IPS-18a (cell line): ENCODE measurements around the gene MAN2A2.
A peak's percentile ranks its signal among the peaks of the same experiment; 100 is the strongest.

Experiments
- H3K27ac ChIP-seq: one replicate; pipeline ENCODE4 v1.5.1; 2013; ENCODE audit warnings: low read length
- H3K27me3 ChIP-seq: one replicate; pipeline ENCODE4 v1.6.1; 2013; ENCODE audit warnings: mild to moderate bottlenecking, low read length; ENCODE audit not compliant: control insufficient read depth, insufficient read depth
- H3K36me3 ChIP-seq: one replicate; pipeline ENCODE4 v1.6.1; 2013; ENCODE audit warnings: low read depth, low read length; ENCODE audit not compliant: control insufficient read depth
- H3K4me1 ChIP-seq: one replicate; pipeline ENCODE4 v1.6.1; 2013; ENCODE audit warnings: low read depth, low read length; ENCODE audit not compliant: control insufficient read depth
- H3K4me3 ChIP-seq: one replicate; pipeline ENCODE4 v1.5.1; 2013; ENCODE audit warnings: low read length
- H3K9ac ChIP-seq: one replicate; pipeline ENCODE4 v1.6.1; 2013; ENCODE audit warnings: mild to moderate bottlenecking, low read length, moderate library complexity
- H3K9me3 ChIP-seq: one replicate; pipeline ENCODE4 v1.6.1; 2013; ENCODE audit warnings: low read depth, low read length; ENCODE audit not compliant: control insufficient read depth

MAN2A2 gene

DNA sequence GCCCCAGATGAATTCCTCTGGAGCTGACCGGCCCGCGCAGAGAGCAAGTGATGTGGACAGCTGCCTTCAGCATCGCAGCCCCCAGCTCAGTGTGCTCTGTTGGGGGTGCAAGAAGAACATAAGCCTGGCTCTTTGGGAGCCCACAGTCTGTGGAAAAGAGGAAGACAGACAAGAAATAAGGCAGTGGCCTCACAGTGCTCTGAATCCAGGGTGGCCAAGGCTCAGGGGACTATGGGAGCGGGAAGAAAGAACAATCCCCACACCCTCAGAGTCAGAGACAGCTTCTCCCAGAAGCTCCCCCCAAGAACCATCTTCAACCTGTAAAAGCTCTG lies 29.5 kb downstream of the MAN2A2 start:
- no peak overlapping the region for H3K4me3 ChIP-seq
- H3K36me3 ChIP-seq = no peaks in the 10 kb centered on the region
- no peak overlapping the region for H3K27ac ChIP-seq
- H3K9ac ChIP-seq = no peak overlapping the region
- no peaks in the 10 kb centered on the region for H3K9me3 ChIP-seq
- peaks cover 14% of the 10 kb centered on the region for H3K27me3 ChIP-seq
- peaks cover 11% of the 10 kb centered on the region for H3K4me1 ChIP-seq

DNA sequence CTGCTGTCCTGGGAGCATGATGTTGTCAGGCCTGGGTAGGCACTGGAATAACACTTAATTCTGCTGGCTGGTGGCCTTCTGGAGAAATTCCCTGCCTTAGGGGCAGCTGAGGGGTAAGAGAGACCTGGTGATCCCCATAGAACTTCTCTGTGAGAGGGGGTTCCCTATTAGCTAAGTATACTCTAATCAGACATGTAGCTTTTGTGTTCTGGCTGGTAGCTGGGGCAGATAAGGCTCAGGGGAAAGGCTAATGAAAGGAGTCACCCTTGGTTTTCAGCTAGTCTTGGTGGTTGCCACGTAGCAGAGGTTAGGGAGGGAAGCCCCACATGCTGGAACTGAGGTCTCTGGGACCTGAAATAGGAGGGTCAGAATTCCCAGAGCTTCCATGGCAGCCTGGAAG lies 30.2 kb downstream of the MAN2A2 start:
- no peak overlapping the region for H3K4me3 ChIP-seq
- no peaks in the 10 kb centered on the region for H3K9me3 ChIP-seq
- peaks cover 14% of the 10 kb centered on the region for H3K27me3 ChIP-seq
- H3K4me1 ChIP-seq = peaks cover 11% of the 10 kb centered on the region
- H3K27ac ChIP-seq = no peak overlapping the region
- H3K36me3 ChIP-seq = no peaks in the 10 kb centered on the region
- no peak overlapping the region for H3K9ac ChIP-seq

DNA sequence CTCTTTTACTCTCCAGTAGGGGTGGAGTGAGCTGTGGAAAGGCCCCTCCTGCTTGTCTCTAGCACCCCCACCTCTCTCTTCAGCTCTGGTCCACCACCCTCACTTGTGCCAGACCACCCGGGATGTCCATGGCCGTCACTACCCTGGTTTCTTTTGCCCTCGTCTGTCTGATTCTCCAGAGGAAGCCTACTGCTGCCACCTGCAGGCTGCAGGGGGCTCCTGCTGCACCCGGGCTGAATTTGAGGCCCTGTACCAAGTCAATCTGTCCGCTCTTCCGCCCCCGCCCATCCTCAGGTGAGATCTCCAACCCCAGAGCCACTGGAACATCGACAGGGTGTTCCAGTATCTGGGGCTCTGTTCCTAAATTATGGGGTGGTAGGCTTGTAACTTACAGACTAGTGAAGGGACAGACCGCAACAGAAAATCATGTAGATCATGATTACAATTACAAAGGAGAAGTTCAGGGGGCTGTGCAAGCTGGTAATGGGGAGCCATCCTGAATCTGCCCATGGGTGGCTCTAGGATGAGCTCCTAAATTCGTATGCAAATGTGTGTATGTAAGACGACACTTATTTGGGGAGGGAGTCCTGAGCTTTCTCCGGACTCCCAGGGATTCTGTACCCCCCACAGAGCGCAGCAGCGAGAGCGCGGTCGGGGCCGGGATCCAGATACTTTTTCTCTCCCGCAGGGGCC lies 31.3 kb downstream of the MAN2A2 start:
- H3K4me3 ChIP-seq = peak overlapping the region; percentile 73
- peaks cover 14% of the 10 kb centered on the region for H3K27me3 ChIP-seq
- H3K36me3 ChIP-seq = peaks cover 2% of the 10 kb centered on the region
- no peak overlapping the region for H3K9ac ChIP-seq
- H3K9me3 ChIP-seq = no peaks in the 10 kb centered on the region
- no peak overlapping the region for H3K27ac ChIP-seq
- peaks cover 11% of the 10 kb centered on the region for H3K4me1 ChIP-seq

DNA sequence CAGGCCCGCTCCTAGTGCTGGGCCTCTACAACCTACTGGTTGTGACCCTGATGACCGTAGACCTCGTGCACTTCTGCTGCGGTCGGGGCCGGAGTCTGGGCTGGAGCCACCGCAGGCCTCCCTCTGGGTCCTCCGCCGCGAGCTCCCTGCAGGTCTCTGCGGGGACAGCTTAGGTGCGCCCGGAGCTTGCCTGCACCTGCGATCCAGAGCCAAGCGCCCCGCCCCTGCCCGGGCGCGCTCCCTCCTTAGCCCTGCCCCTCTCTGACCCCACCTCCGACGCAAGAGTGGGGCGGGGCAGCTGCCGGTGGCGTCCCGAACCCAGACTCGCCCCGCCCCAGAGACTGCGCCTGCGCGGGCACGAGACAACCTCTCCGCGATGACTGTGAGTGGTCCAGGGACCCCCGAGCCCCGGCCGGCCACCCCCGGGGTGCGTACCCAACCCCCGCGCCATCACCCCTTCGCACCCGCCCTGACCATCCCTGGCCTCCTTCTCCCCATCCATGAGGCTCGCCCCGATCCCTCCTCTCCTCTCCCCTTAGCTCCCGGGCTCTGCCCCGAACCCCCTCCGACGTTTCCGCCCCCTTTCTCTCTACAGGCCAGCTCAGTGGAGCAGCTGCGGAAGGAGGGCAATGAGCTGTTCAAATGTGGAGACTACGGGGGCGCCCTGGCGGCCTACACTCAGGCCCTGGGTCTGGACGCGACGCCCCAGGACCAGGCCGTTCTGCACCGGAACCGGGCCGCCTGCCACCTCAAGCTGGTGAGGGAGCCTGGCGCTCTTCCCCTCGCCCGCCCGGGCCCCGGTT lies 32.0 kb downstream of the MAN2A2 start, which contains the start of gene UNC45A:
UNC45A (plus strand) TSS at position 337 of the 803 bp plus-strand sequence; CDS start at position 377, 40 bp downstream.
- H3K27ac ChIP-seq = no peak within 1 kb of the TSS
- H3K9me3 ChIP-seq = no peaks in the 10 kb centered on the region
- peaks cover 14% of the 10 kb centered on the region for H3K27me3 ChIP-seq
- H3K9ac ChIP-seq = peak within 1 kb of the TSS; percentile 45
- peaks cover 11% of the 10 kb centered on the region for H3K4me1 ChIP-seq
- peaks cover 10% of the 10 kb centered on the region for H3K36me3 ChIP-seq
- H3K4me3 ChIP-seq = peak within 1 kb of the TSS; percentile 73

DNA sequence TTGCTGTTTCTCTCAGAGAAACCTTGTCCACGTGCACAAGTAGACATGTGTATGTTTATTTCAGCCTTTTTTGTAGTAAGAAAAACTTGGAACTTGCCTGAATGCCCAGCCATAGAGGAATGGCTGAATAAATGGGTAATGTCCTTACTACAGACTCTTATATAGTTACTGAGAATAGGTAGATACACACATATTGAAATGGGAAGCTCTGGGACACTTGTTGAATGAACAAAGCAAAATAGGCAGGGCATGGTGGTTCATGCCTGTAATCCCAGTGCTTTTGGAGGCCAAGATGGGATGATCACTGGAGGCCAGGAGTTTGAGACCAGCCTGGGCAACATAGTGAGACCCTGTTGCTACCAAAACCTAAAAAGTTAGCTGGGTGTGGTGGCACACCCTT lies 33.7 kb downstream of the MAN2A2 start:
- no peak overlapping the region for H3K27ac ChIP-seq
- peaks cover 11% of the 10 kb centered on the region for H3K4me1 ChIP-seq
- H3K9ac ChIP-seq = no peak overlapping the region
- peaks cover 14% of the 10 kb centered on the region for H3K27me3 ChIP-seq
- peaks cover 20% of the 10 kb centered on the region for H3K36me3 ChIP-seq
- H3K9me3 ChIP-seq = no peaks in the 10 kb centered on the region
- no peak overlapping the region for H3K4me3 ChIP-seq

DNA sequence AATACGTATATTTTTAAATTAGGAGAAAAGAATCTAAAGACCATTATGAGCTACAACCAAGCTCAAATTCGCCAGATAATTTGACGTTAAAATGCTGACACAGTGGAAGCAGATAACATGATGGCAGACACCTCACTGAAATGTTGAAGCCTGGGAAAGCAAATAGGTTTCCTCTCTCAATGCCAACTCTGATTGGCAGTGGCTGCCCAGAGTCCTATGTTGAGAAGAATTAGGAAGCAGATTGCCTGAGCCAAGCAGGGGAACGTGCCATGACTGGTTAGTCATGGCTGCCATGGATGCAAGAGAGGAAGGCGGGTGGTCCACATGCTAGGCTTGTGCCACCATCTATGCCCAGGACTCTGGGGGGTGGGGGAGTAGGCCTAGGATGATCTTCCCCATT lies 35.2 kb downstream of the MAN2A2 start:
- Histone ChIP-seq H3K4me1 (peaks cover 11% of the 10 kb centered on the region), H3K36me3 (peaks cover 33% of the 10 kb centered on the region), H3K27me3 (peaks cover 8% of the 10 kb centered on the region), H3K4me3 (no peak overlapping the region), H3K27ac (no peak overlapping the region), H3K9ac (no peak overlapping the region), H3K9me3 (no peaks in the 10 kb centered on the region)

DNA sequence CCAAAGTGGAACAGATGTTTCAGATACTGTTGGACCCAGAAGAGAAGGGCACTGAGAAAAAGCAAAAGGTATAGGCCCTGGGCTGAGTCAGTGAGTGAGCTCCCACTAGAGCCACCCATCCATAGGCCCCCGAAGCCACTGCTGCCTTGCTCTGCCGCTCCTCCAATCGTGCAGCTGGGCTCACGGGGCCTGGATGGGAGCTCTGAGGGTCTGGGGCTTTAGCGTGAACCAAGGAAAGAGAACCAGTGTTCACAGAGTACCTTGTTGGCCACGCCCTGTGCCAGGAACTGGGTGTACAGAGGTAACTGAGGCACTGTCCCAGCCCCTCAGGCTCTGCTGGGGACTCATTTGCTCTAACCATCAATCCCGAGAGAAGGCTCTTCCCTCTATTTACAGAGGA lies 36.7 kb downstream of the MAN2A2 start:
- Histone ChIP-seq H3K27me3 (no peaks in the 10 kb centered on the region), H3K4me1 (peaks cover 8% of the 10 kb centered on the region), H3K9me3 (no peaks in the 10 kb centered on the region), H3K9ac (no peak overlapping the region), H3K27ac (no peak overlapping the region), H3K4me3 (no peak overlapping the region), H3K36me3 (peaks cover 48% of the 10 kb centered on the region)

DNA sequence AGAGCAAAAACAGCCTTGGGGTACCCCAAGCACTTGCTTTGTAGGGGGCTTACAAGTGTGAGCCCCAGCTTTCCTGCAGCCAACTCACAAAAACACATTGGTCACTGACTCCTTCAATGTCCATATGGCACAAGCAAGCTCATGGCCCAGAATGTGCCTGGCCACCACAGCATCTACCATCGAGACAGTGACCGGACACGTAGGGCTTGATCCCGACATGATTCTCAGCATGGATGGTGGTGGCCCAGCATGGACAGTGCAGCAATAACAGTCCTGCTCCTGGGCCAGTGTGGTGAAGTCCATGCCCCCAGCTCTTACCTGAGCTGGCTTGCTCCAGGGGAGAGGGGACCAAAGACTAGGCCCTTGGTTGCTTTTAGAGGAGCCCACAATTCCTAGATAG lies 37.9 kb downstream of the MAN2A2 start:
- Histone ChIP-seq H3K4me1 (peaks cover 6% of the 10 kb centered on the region), H3K36me3 (peaks cover 56% of the 10 kb centered on the region), H3K27me3 (no peaks in the 10 kb centered on the region), H3K27ac (no peak overlapping the region), H3K9ac (no peak overlapping the region), H3K9me3 (no peaks in the 10 kb centered on the region), H3K4me3 (no peak overlapping the region)

DNA sequence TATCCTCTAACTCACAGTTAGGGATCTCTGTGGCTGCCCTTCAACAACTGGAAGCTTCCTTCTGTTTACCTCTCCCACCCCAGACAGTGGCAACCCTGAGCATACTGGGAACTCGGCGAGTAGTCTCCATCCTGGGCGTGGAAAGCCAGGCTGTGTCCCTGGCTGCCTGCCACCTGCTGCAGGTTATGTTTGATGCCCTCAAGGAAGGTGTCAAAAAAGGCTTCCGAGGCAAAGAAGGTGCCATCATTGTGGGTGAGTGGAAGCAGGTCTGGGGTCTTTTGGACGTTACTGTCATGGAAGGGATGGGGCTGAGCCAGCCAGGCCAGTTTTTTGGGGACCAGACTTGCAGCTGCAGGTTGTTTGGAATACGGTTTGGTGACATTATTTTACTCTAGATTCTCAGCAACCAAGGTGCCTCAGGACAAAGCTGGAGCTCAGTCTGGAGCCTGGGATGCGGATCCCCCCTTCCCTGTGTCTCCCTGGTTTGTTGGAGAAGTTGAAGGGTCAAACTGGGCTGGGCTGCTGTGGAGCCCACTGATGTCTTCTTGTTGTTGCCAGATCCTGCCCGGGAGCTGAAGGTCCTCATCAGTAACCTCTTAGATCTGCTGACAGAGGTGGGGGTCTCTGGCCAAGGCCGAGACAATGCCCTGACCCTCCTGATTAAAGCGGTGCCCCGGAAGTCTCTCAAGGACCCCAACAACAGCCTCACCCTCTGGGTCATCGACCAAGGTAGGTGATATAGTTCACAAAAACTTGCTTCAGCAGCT lies 39.4 kb downstream of the MAN2A2 start:
- H3K9ac ChIP-seq = no peak overlapping the region
- no peak overlapping the region for H3K4me3 ChIP-seq
- H3K36me3 ChIP-seq = peaks cover 67% of the 10 kb centered on the region
- H3K4me1 ChIP-seq = no peaks in the 10 kb centered on the region
- no peaks in the 10 kb centered on the region for H3K9me3 ChIP-seq
- no peaks in the 10 kb centered on the region for H3K27me3 ChIP-seq
- H3K27ac ChIP-seq = no peak overlapping the region

DNA sequence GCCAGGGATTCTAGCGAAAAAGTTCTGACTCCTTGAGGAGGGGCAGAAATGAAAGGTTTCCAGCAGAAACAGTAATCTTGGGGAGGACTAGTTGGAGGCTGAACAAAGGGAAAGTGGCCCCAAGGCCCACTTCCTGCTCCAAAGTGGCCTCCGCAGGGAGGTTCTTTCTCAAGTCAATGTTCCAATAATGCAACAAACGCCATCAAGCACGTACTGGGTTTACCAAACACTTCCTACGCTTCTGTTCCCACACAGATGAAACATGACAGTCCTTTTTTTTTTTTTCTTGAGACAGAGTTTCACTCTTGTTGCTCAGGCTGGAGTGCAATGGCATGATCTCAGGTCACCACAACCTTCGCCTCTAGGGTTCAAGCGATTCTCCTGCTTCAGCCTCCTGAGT lies 42.0 kb downstream of the MAN2A2 start:
- peaks cover 76% of the 10 kb centered on the region for H3K36me3 ChIP-seq
- no peak overlapping the region for H3K27ac ChIP-seq
- H3K9me3 ChIP-seq = no peaks in the 10 kb centered on the region
- H3K4me1 ChIP-seq = no peaks in the 10 kb centered on the region
- H3K27me3 ChIP-seq = no peaks in the 10 kb centered on the region
- H3K4me3 ChIP-seq = no peak overlapping the region
- no peak overlapping the region for H3K9ac ChIP-seq

DNA sequence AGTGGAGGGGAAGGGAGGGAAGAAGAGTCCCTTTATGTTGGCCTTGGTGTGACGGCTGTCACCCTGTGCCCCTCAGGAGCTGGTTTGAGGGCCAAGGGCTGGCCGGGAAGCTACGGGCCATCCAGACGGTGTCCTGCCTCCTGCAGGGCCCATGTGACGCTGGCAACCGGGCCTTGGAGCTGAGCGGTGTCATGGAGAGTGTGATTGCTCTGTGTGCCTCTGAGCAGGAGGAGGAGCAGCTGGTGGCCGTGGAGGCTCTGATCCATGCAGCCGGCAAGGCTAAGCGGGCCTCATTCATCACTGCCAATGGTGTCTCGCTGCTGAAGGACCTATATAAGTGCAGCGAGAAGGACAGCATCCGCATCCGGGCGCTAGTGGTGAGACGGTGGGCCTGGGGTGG lies 43.4 kb downstream of the MAN2A2 start:
- no peaks in the 10 kb centered on the region for H3K9me3 ChIP-seq
- no peaks in the 10 kb centered on the region for H3K27me3 ChIP-seq
- H3K4me3 ChIP-seq = no peak overlapping the region
- H3K27ac ChIP-seq = no peak overlapping the region
- H3K36me3 ChIP-seq = peaks cover 78% of the 10 kb centered on the region
- H3K9ac ChIP-seq = no peak overlapping the region
- H3K4me1 ChIP-seq = no peaks in the 10 kb centered on the region
